ENCODE results near the gene SLC25A34.

- TF ChIP-seq ELF1 (IDR thresholded peaks at IDR 0.05; ENCODE audit: borderline replicate concordance, low read depth) (no peak), EZH2phosphoT487 (IDR thresholded peaks at IDR 0.05; ENCODE audit: borderline replicate concordance) (no peak), SRF (IDR thresholded peaks at IDR 0.05; ENCODE audit: low read depth) (no peak), POLR2AphosphoS5 (IDR thresholded peaks at IDR 0.05; ENCODE audit: low read depth, low read length) (no peak), POLR2A (IDR thresholded peaks at IDR 0.05; ENCODE audit: borderline replicate concordance, extremely low read depth, insufficient read depth, insufficient read length) (no peak), RAD21 (IDR thresholded peaks at IDR 0.05; ENCODE audit: low read depth) (no peak), YY1 (IDR thresholded peaks at IDR 0.05; ENCODE audit: extremely low read depth, insufficient replicate concordance, low read depth, low read length) (no peak), REST (IDR thresholded peaks at IDR 0.05; ENCODE audit: low read depth) (no peak)
- TF ChIP-seq, protein P1, sequence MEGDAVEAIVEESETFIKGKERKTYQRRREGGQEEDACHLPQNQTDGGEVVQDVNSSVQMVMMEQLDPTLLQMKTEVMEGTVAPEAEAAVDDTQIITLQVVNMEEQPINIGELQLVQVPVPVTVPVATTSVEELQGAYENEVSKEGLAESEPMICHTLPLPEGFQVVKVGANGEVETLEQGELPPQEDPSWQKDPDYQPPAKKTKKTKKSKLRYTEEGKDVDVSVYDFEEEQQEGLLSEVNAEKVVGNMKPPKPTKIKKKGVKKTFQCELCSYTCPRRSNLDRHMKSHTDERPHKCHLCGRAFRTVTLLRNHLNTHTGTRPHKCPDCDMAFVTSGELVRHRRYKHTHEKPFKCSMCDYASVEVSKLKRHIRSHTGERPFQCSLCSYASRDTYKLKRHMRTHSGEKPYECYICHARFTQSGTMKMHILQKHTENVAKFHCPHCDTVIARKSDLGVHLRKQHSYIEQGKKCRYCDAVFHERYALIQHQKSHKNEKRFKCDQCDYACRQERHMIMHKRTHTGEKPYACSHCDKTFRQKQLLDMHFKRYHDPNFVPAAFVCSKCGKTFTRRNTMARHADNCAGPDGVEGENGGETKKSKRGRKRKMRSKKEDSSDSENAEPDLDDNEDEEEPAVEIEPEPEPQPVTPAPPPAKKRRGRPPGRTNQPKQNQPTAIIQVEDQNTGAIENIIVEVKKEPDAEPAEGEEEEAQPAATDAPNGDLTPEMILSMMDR (IDR thresholded peaks at IDR 0.05 in 2 of 3, conservative IDR thresholded peaks at IDR 0.05 in 1 of 3; ENCODE audit: borderline replicate concordance in 1 of 3, insufficient read depth in 1 of 3, low read depth in 2 of 3, low read length in 2 of 3): no peak
Measured at GRCh38 chr1:15751717-15752116, 15.7 kb downstream of the SLC25A34 start.

All from HCT116 (cell line).